GM10248 (cell line): Measurements from ENCODE around the gene STYXL1.

Experiments
- CTCF ChIA-PET: fragments of 300-600 bp; sonication (Branson Sonifier 250); formaldehyde crosslinking; extraction: SDS; loops from one replicate; lab custom pipeline; 2021; ENCODE audit warnings: antibody characterized with exemption; lab: Yijun Ruan, JAX
- POLR2A ChIA-PET: fragments of 350-650 bp; sonication (Branson Sonifier 250); formaldehyde crosslinking; extraction: SDS; loops from one replicate; lab custom pipeline; 2020; ENCODE audit warnings: antibody characterized with exemption; lab: Yijun Ruan, JAX
- DNase-seq: peaks from one replicate; pipeline ENCODE4 v3.0.0; 2012; ENCODE audit errors: extremely low spot score
- TF ChIP-seq, protein P1 (sequence below): IDR thresholded peaks from 2 replicates; pipeline ENCODE4 v1.5.1; 2012; ENCODE audit warnings: mild to moderate bottlenecking, low read depth; ENCODE audit errors: extremely low read depth, missing control alignments, control extremely low read depth

The STYXL1 gene

DNA sequence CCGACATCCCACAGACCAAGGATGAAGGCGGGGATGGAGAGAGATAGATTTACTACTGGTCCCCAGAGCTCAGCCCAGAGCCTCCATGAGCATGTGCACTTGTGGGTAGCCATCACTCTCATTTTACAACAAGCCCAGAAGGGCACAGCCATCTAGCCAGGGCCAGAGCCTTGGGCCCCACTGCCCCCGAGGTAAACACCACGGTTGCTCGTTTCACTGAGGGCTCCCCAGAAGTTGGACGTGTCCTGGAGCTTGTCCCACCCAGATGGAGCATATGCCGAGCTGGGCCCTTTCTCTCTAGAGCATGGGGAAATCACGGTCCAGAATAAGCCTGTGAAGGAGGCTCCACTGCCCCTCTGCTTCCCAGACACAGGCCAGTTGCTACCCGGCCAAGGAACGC lies 44.4 kb downstream of the STYXL1 start:
- CTCF ChIA-PET: interaction anchor here (0.8 to 2.8 kb wide), 6 partner anchors 8 to 138 kb away, joined by 3 to 10 read pairs (median 3); no protein-coding TSS in a partner anchor
- no peak for DNase-seq
- TF ChIP-seq, protein P1, sequence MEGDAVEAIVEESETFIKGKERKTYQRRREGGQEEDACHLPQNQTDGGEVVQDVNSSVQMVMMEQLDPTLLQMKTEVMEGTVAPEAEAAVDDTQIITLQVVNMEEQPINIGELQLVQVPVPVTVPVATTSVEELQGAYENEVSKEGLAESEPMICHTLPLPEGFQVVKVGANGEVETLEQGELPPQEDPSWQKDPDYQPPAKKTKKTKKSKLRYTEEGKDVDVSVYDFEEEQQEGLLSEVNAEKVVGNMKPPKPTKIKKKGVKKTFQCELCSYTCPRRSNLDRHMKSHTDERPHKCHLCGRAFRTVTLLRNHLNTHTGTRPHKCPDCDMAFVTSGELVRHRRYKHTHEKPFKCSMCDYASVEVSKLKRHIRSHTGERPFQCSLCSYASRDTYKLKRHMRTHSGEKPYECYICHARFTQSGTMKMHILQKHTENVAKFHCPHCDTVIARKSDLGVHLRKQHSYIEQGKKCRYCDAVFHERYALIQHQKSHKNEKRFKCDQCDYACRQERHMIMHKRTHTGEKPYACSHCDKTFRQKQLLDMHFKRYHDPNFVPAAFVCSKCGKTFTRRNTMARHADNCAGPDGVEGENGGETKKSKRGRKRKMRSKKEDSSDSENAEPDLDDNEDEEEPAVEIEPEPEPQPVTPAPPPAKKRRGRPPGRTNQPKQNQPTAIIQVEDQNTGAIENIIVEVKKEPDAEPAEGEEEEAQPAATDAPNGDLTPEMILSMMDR: no peak
- POLR2A ChIA-PET: no interaction called here

DNA sequence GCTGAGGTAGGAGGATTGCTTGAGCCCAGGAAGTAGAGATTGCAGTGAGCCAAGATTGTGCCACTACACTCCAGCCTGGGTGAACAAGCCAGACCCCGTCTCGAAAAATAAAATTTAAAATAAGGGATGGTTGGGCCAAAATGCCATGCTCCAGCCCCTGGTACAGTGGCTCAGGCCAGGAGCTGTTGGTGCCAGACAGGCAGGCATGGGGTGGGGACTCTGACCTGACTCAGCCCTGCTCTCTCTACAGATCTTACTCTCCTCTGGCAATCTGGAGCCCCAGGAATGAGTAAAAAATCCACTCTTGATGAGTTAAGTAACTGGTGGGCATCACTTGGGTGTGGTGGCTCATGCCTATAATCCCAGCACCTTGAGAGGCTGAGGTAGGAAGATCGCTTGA lies 45.0 kb downstream of the STYXL1 start:
- DNase-seq: no peak
- CTCF ChIA-PET: interaction anchor here (0.9 to 2.8 kb wide), 6 partner anchors 8 to 137 kb away, joined by 3 to 10 read pairs (median 3); no protein-coding TSS in a partner anchor
- TF ChIP-seq, protein P1: no peak
- POLR2A ChIA-PET: no interaction called here

DNA sequence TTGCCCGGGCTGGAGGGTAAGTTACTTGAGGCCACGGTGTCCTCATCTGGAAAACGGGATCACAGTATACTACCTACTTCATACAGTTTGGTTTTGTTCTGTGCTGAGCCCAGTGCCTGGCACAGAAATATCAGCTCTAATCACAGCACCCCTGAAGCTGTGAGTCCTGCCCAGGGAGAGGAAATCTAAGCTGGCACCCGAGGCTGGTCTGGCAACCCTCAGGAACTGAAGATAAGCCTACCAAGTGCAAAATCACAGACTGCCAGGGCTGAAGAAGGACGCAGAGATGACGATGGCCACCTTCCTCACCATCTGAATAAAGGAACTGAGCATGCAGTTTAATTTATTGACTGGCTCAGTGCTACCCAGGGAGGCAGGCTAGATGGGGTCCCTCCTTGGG lies 45.7 kb downstream of the STYXL1 start:
- ChIA-PET POLR2A (no interaction called here), CTCF (interaction anchor here (0.9 to 1.0 kb wide), 2 partner anchors 18 to 135 kb away, joined by 3 read pairs; no protein-coding TSS in a partner anchor)
- no peak for DNase-seq
- TF ChIP-seq, protein P1: no peak

DNA sequence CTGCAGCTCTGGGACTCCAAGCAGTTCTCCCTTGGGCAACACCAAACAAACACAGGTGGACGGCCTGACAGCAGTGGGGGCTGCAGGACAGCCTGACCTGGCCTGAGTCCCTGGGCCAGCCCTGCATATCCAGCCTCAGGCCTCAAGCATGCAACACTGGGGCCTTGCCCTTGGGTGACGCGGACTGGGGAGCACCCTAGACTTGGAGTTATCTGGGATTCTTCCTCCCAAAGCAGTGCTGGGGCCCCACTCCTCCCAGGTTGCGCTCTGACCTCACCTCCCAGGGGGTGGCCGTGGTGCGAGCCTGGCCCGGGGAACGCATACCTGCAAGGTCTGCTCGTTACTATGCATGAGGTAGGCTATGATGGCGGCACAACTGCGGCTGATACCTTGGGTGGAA lies 47.2 kb downstream of the STYXL1 start:
- CTCF ChIA-PET: no interaction called here
- no peak for DNase-seq
- POLR2A ChIA-PET: no interaction called here
- TF ChIP-seq, protein P1: no peak

DNA sequence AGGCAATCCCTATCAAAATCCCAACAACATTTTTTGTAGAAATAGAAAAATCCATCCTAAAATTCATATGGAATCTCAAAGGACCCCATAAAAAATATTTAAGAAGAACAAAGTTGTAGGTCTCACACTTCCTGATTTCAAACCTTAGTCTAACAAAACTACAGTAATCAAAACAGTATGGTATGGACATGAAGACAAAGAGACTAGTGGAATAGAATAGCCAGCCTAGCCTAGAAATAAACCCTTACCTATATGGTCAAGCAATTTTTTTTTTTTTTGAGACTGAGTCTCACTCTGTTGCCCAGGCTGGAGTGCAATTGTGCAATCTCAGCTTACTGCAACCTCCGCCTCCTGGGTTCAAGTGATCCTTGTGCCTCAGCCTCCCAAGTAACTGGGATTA lies 49.8 kb downstream of the STYXL1 start:
- TF ChIP-seq, protein P1: no peak
- DNase-seq: no peak
- POLR2A ChIA-PET: interaction anchor here (0.6 kb wide), 1 partner anchor 242 kb away, joined by 3 read pairs; no protein-coding TSS in a partner anchor
- CTCF ChIA-PET: interaction anchor here (0.8 to 2.0 kb wide), 2 partner anchors 12 to 22 kb away, joined by 3 to 5 read pairs; no protein-coding TSS in a partner anchor

DNA sequence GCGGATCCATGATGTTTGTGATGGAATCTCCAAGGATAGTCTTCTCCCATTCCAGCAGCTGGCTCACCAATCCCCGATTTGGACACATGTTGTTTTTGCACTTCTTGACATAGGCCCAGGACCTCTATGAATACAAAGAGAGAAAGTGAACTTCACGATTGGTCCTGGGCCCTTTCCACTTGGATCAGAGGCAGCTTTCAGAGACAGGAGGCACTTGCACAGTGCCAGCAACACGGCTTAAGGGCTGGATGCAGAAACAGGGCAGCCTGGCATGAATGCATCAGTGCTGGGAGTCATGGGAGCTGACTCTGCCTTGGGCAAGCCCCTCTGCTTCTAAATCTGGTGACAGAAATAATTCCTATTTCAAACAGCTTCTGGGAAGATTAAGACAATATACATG lies 51.3 kb downstream of the STYXL1 start:
- CTCF ChIA-PET: interaction anchor here (1.2 kb wide), 1 partner anchor 24 kb away, joined by 4 read pairs; no protein-coding TSS in a partner anchor
- no peak for DNase-seq
- TF ChIP-seq, protein P1: no peak
- POLR2A ChIA-PET: no interaction called here

DNA sequence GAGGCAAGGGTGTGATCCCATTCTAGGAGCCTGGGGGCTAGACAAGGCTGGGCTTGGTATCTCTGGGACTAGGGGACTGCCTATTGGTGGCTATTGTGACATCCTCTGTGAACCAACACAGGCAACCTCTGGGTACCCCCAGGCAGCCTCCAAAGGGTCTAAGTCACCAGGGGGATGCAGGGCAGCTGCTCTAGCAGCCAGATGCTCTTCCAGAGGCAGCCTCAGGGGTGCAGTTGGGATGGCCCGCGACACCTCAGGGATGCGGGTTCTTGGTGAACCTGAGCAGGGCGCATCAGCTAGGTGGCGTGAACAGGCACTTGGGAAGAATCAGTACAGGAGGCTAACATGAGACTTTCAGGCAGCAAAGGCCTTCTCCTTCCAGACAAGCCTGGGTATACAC lies 51.8 kb downstream of the STYXL1 start:
- no peak for DNase-seq
- ChIA-PET CTCF (interaction anchor here (1.2 to 1.5 kb wide), 2 partner anchors 7 to 24 kb away, joined by 3 to 4 read pairs; no protein-coding TSS in a partner anchor), POLR2A (no interaction called here)
- TF ChIP-seq, protein P1: no peak
